ENCODE results near the gene NRSN1. TPM values are rescaled to one million over a fixed set of nuclear protein-coding genes. Genes with fewer than 3 reads are reported as not detected.

NRSN1 gene
- total and polyA plus RNA-seq, 9 donors: 0.13 TPM; not detected in 8

DNA sequence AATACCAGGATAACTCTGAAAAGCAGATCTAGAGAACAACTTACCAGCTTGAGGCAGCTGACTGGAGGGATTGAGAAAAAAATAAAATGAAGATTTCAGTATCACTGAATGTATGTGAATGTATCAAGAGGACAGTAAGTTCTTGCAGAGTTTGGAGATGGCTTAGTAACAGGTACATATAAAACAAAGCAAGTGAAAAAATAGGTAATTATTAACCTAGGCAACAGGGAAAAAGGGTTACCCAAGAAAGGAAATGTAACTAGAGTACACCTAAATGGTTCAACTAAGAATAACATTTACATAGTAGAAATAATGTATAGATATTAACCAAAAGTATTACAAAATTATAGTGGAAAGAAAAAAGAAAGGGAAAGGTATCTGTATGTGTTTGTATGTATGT lies 67.3 kb downstream of the NRSN1 start:
- TF ChIP-seq EP300 (IDR thresholded peaks at IDR 0.05): no peak
- intact Hi-C loops (cut with DNase I): no loop called here
- H3K4me3 ChIP-seq: no peak overlapping the region

DNA sequence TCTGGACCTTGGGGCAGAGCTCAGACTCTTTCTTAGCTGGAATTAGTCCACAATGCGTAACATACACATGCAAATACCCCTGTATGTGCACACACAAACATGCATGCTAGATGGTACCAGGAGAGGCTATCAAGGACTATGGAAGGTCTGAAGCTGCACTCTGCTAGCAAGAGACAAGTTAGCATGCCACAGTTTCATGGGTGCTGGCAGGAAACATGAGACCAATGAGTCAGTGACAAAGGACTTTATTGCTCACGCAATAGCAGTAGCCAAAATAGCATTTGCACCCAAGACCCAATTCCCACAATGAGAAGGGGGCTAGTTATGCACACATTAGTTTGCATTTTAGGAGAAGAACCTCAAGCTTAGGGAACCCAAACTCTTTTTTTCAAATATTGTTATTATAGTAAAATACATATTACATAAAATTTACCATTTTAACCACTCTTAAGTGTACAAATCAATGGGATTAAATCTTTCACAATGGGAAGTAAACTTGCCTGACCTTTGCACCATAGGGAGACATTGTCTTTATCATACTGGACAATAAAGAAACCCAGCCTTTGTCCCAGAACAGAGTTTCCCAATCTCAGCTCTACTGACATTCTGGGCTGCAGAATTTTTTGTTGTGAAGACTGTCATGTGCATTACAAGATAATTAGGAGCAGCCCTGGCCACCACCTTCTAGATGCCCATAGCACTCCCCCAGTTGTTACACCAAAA lies 69.1 kb downstream of the NRSN1 start:
- 92 to 95% (median 94%) methylated on average over 2 of the region's 2 CpGs for WGBS, 3 donors

More for the DNA sequence above, 67.3 kb downstream of the NRSN1 start:
- DNase-seq: no peak
- Histone ChIP-seq H3K4me1 (ENCODE audit: insufficient read depth) (no peaks in the 10 kb centered on the region), H3K27ac (no peak overlapping the region), H3K9me3 (no peaks in the 10 kb centered on the region), H3K27me3 (no peaks in the 10 kb centered on the region), H3K36me3 (no peaks in the 10 kb centered on the region)

DNA sequence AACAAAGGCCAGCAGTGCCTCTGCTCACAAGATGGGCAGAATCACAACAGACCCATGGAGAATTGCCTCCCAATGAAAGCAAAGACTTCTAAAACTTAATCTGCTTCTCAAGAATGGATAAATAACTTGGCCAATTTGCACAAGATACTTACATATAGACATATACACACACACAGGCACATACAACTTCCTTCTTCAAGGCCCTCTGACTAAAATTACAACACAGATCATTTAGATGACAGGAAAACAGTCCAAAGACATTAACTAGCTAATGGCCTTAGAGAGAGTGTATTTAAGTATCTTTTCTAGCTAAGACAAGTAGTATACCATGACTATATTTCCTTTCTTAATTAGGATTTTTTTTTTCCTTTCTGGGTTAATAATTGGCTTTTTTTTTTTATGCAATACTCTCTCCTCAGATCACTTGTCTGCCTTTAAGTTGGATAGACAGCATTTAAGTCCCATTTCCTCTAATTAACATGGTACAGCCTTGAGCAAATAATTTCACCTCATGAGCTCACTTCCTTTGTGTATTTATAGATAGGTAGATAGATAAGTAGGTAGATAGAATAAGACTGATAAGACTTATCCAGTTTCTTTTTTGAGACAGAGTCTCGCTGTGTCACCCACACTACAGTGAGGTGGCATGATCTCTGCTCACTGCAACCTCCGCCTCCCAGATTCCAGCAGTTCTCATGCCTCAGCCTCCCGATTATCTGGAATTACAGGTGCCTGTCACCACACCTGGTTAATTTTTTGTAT lies 70.0 kb downstream of the NRSN1 start:
- Histone ChIP-seq H3K27ac (no peak overlapping the region), H3K4me3 (no peak overlapping the region), H3K36me3 (no peaks in the 10 kb centered on the region), H3K9me3 (no peaks in the 10 kb centered on the region), H3K4me1 (ENCODE audit: insufficient read depth) (no peaks in the 10 kb centered on the region), H3K27me3 (no peaks in the 10 kb centered on the region)
- 92 to 96% (median 93%) methylated on average over 3 of the region's 3 CpGs for WGBS, 3 donors
- TF ChIP-seq POLR2A (IDR thresholded peaks at IDR 0.05): no peak
- TF ChIP-seq EP300 (IDR thresholded peaks at IDR 0.05): no peak
- TF ChIP-seq, protein P1, sequence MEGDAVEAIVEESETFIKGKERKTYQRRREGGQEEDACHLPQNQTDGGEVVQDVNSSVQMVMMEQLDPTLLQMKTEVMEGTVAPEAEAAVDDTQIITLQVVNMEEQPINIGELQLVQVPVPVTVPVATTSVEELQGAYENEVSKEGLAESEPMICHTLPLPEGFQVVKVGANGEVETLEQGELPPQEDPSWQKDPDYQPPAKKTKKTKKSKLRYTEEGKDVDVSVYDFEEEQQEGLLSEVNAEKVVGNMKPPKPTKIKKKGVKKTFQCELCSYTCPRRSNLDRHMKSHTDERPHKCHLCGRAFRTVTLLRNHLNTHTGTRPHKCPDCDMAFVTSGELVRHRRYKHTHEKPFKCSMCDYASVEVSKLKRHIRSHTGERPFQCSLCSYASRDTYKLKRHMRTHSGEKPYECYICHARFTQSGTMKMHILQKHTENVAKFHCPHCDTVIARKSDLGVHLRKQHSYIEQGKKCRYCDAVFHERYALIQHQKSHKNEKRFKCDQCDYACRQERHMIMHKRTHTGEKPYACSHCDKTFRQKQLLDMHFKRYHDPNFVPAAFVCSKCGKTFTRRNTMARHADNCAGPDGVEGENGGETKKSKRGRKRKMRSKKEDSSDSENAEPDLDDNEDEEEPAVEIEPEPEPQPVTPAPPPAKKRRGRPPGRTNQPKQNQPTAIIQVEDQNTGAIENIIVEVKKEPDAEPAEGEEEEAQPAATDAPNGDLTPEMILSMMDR (IDR thresholded peaks at IDR 0.05): no peak
- DNase-seq: no peak
- intact Hi-C loops (cut with DNase I): no loop called here

More for the DNA sequence above, 69.1 kb downstream of the NRSN1 start:
- no peaks in the 10 kb centered on the region for H3K4me1 ChIP-seq (ENCODE audit: insufficient read depth)
- TF ChIP-seq, protein P1 (IDR thresholded peaks at IDR 0.05): no peak
- TF ChIP-seq POLR2A (IDR thresholded peaks at IDR 0.05) (no peak), EP300 (IDR thresholded peaks at IDR 0.05) (no peak)
- H3K27ac ChIP-seq: no peak overlapping the region
- no peaks in the 10 kb centered on the region for H3K9me3 ChIP-seq
- H3K36me3 ChIP-seq: no peaks in the 10 kb centered on the region
- intact Hi-C loops (cut with DNase I): no loop called here
- no peak for DNase-seq
- H3K4me3 ChIP-seq: no peak overlapping the region
- H3K27me3 ChIP-seq: no peaks in the 10 kb centered on the region

Small RNA genes lying within 50 kb of the gene (small RNA-seq; reads per million reads assigned to genes)
- not detected for gene RF00218

Other genes starting within 250 kb of the NRSN1 start
- 10 to 100 TPM in 1 of 7 donors, 1 to 10 TPM in 4, under 1 TPM in 1, not detected in 1; 0.20 to 12.4 (median 1.3) TPM for gene DCDC2, start 231.8 kb downstream of the NRSN1 start, total RNA-seq
- gene DCDC2, start 231.8 kb downstream of the NRSN1 start, polyA plus RNA-seq: under 1 TPM; 0.19 to 0.37 TPM